GM21619 (cell line): ENCODE results near the gene ZNF425.
"Not testable (repeated sequence)": the region's sequence is repeated elsewhere in the genome, so short reads cannot be mapped to it uniquely, and the experiment has no call there.

Experiments used
- ATAC-seq: cut with Tn5 transposase; IDR thresholded peaks from one replicate; pipeline ENCODE4 v1.9.1; 2021; ENCODE audit not compliant: unreplicated experiment

The ZNF425 gene

DNA sequence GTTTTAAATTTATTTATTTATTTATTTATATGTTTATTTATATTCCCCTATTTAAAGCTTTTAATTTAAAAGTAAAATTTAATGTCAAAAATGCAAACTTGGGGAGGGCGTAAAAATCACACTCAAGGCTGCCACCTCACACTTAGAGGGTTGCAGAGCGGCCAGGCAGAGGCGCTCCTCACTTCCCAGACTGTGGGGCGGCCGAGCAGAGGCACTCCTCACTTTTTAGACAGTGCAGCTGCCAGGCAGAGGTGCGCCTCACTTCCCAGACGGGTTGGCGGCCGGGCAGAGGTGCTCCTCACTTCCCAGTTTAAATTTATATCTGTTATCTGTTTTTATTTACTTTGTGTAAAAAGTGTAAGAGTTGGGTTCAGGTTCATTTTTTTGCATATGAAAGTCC is 10.0 kb upstream of the ZNF425 start:
- ATAC-seq = no peak

- no peak for ATAC-seq
Observed at GRCh38 chr7:149133028-149133710, 7.0 kb upstream of the ZNF425 start.

GRCh38 chr7:149130572-149131198 is 4.6 kb upstream of the ZNF425 start:
- no peak for ATAC-seq

DNA sequence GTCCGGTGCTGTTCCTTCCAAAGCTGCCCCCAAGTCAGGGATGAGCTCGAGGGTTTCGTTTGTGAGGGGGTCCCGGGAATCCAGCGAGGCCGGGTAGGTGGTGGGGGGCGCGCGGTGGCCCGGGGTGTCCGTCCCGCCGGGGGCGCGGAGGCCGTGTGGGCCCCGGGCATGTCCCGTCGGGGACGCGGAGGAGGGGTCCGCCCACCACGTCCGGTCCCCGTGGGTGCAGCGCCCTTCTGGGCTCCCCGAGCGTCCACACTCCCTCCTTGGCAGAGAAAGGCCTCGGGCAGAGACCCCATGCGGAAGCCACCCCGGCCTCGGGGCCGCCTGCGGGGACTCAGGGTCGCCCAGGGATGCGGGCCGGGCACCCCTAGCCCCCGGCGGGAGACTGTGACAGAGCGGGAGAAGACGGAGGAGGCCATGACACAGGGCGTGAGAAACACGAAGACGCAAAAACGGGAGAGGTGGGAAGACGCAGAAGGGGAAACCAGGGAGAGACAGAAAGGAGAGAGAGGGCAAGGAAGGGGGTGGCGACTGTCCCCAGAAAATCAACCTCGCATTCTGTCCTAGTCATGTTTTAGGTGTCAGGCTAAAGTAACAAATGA is 640 bp upstream of the ZNF425 start:
- peak; percentile 38 for ATAC-seq

DNA sequence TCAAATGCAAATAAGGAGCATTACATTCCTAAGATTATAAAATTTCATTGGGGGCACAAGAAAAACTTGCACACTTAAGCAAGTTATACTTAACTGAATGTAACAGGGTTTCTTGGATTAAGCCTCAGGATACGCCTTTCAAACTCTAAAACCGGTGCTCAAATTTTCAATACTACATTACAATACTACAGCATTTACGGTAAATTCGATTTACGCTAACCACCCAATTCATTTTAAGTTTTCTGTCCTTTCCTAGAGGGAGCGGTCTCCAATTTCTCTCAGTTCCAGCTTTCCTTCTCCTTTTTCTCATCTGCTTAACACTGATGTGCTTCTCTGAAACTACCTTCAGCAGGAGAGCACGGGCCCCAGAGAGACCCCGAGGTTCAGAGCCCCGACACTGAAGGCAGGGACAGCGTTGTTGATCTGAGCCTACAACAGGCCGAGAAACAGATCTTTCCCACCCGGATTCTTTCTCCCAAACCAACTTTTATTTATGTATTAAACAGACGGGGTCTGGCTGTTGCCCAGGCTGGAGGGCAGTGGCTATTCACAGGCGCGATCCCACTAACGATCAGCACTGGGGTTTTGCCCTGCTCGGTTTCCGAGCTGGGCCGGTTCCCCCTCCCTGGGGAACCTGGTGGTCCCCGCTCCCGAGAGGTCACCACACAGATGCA is 798 bp downstream of the ZNF425 start:
- no peak for ATAC-seq

GRCh38 chr7:149109969-149110368 is 16.2 kb downstream of the ZNF425 start:
- no peak for ATAC-seq

GRCh38 chr7:149104749-149105148 is 21.4 kb downstream of the ZNF425 start:
- ATAC-seq = no peak

DNA sequence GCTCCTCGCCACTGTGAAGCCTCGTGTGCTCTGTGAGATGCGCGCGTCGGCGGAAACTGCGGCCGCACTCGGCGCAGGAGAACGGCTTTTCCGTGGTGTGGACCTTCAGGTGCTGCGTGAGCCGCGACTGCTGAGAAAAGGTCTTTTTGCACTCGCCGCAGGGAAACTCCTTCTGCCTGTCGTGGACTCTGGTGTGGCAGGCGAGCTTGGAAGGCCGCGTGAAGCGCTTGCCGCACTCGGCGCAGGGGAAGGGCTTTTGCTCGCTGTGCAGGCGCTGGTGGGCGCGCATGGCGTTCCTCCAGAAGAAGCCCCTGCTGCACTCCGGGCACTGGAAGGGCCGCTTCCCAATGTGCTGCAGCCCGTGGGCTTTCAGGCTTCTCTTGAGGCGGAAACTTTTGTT is 21.9 kb downstream of the ZNF425 start:
- no peak for ATAC-seq

GRCh38 chr7:149103424-149103823 is 22.7 kb downstream of the ZNF425 start:
- ATAC-seq = no peak

- ATAC-seq = no peak
Observed at GRCh38 chr7:149102666-149103065, 23.5 kb downstream of the ZNF425 start.

DNA sequence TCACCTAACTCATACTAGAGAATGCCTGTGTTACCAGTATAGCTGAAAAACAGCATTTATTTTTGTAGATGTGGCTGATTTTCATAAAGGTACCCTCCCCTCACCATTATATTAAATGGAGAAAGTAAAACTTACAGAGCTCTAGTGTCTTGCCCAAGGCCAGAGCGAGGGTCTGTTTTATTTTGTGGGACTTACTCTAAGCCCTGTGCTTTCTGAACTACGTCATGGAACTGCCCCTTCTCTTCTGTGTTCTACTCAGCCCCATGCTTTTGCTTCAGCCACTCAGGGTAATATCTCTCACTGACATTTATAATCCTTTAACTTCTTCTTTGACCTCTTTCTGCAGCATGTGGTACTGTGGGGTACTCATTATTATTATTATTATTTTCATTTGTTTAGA is 25.3 kb downstream of the ZNF425 start:
- ATAC-seq = no peak

- ATAC-seq = no peak
Observed at GRCh38 chr7:149099058-149099457, 27.1 kb downstream of the ZNF425 start.

GRCh38 chr7:149097088-149097487 is 29.0 kb downstream of the ZNF425 start:
- no peak for ATAC-seq

GRCh38 chr7:149093228-149093627 is 32.9 kb downstream of the ZNF425 start:
- ATAC-seq = no peak

GRCh38 chr7:149092244-149092643 is 33.9 kb downstream of the ZNF425 start:
- not testable (repeated sequence) for ATAC-seq

GRCh38 chr7:149090397-149091195 is 35.5 kb downstream of the ZNF425 start, which contains the start of gene ZNF786:
ZNF786 (minus strand) TSS chr7:149090718; CDS start chr7:149090640, 78 bp downstream.
- peak; percentile 77 for ATAC-seq

DNA sequence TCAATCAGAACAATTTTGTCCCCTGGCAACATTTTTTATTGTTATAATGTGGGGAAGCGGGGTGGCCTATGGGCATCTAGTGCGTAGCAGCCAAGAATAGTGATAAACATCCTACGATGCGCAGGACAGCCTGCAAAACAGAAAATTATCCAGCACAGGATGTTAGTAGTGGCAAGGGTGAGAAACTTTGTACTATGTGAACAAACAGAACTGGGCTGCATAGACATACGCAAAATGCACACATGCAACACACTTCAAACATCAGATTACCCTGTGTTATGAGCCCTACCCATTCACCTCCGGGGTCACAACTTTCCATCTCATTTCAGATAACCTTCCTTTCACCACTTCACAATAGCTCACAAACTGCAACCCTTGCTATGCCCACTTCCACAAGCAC is 38.7 kb downstream of the ZNF425 start:
- ATAC-seq = no peak

- no peak for ATAC-seq
Observed at GRCh38 chr7:149085866-149086265, 40.3 kb downstream of the ZNF425 start.

DNA sequence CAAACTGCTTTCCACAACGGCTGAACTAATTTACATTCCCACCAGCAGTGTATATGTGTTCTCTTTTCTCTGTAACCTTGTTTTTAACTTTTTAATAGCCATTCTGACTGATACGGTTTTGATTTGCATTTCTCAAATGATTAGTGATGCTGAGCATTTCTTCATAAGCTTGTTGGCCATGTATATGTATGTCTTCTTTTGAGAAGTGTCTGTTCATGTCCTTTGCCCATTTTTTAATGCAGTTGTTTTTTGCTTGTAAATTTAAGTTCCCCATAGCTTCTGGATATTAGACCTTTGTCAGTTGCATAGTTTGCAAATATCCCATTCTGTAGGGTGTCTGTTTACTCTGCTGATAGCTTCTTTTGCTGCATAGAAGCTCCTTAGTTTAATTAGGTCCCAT is 41.7 kb downstream of the ZNF425 start:
- no peak for ATAC-seq

GRCh38 chr7:149081914-149082313 is 44.2 kb downstream of the ZNF425 start:
- ATAC-seq = no peak

DNA sequence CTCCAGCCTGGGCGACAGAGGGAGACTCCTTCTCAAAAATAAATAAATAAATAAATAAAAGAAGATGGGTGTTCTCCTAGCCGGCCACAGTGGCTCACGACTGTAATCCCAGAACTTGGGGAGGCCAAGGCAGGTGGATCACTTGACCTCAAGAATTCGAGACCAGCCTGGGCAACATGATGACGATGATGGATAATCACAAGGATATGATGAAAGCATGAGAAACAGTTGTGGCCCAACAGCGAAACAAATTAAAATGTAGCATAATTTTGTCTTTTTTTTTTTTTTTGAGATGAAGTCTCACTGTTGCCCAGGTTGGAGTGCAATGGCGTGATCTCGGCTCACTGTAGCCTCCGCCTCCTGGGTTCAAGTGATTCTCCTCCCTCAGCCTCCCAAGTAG is 48.5 kb downstream of the ZNF425 start:
- ATAC-seq = no peak
